ENCODE measurements around the gene ICA1L. TPM values are rescaled to one million over a fixed set of nuclear protein-coding genes. Genes with fewer than 3 reads are reported as not detected.

Gene ICA1L
- total RNA-seq, 1 experiment from 2014 or later = 6.4 TPM

GRCh38 chr2:202758128-202758527 is 113.4 kb downstream of the ICA1L start:
- CTCF ChIA-PET = no interaction called here
- POLR2A ChIA-PET = no interaction called here
- H3K27me3 ChIP-seq (ENCODE audit: control insufficient read depth, insufficient read depth, low read length) = no peaks in the 10 kb centered on the region
- TF ChIP-seq REST (IDR thresholded peaks at IDR 0.05; ENCODE audit: insufficient read depth in 1 of 2, low read depth in 2 of 2, low read length in 1 of 2) (no peak), CTCF (IDR thresholded peaks at IDR 0.05) (no peak), POLR2AphosphoS5 (IDR thresholded peaks at IDR 0.05; ENCODE audit: low read depth, low read length) (no peak), SIN3A (IDR thresholded peaks at IDR 0.05; ENCODE audit: borderline replicate concordance, insufficient read depth, low read depth, low read length) (no peak), TCF7L2 (IDR thresholded peaks at IDR 0.05; ENCODE audit: low read depth, low read length) (no peak)
- BruUV-seq (replicated peaks) = no TSS peak
- ATAC-seq = no peak
- in situ Hi-C loops (cut with HindIII; ENCODE audit: low pct_unique_long_range_greater_than_20kb, low sequenced_read_pairs) (no loop called here), intact Hi-C loops (cut with micrococcal nuclease; ENCODE audit: unreplicated experiment) (no loop called here)
- DNase-seq (ENCODE audit: low read depth, low spot score) = no peak
- H3K4me1 ChIP-seq (ENCODE audit: control insufficient read depth, insufficient read depth, low read length) = no peaks in the 10 kb centered on the region
- no peaks in the 10 kb centered on the region for H3K36me3 ChIP-seq (ENCODE audit: control insufficient read depth, insufficient read depth, low read length)
- H3K4me3 ChIP-seq (ENCODE audit: low read depth in 2 of 2, low read length in 2 of 2) = no peak overlapping the region
- H3K9me3 ChIP-seq (ENCODE audit: control insufficient read depth, insufficient read depth, low read depth, low read length) = no peaks in the 10 kb centered on the region
- no peak overlapping the region for H3K27ac ChIP-seq (ENCODE audit: low read length)

- no peak for DNase-seq (ENCODE audit: low read depth, low spot score)
- in situ Hi-C loops (cut with HindIII; ENCODE audit: low pct_unique_long_range_greater_than_20kb, low sequenced_read_pairs) (no loop called here), intact Hi-C loops (cut with micrococcal nuclease; ENCODE audit: unreplicated experiment) (no loop called here)
- CTCF ChIA-PET = no interaction called here
- ATAC-seq = no peak
- H3K27ac ChIP-seq (ENCODE audit: low read length) = no peak overlapping the region
- no peaks in the 10 kb centered on the region for H3K4me1 ChIP-seq (ENCODE audit: control insufficient read depth, insufficient read depth, low read length)
- H3K27me3 ChIP-seq (ENCODE audit: control insufficient read depth, insufficient read depth, low read length) = no peaks in the 10 kb centered on the region
- TF ChIP-seq POLR2AphosphoS5 (IDR thresholded peaks at IDR 0.05; ENCODE audit: low read depth, low read length) = no peak
- POLR2A ChIA-PET = no interaction called here
- no peak overlapping the region for H3K4me3 ChIP-seq (ENCODE audit: low read depth in 2 of 2, low read length in 2 of 2)
- no peaks in the 10 kb centered on the region for H3K36me3 ChIP-seq (ENCODE audit: control insufficient read depth, insufficient read depth, low read length)
- BruUV-seq (replicated peaks) = no TSS peak
- H3K9me3 ChIP-seq (ENCODE audit: control insufficient read depth, insufficient read depth, low read depth, low read length) = no peaks in the 10 kb centered on the region
These were observed 114.2 kb downstream of the ICA1L start for GRCh38 chr2:202757339-202757738.

- BruUV-seq (replicated peaks) = no TSS peak
- ATAC-seq (no peak), DNase-seq (ENCODE audit: low read depth, low spot score) (no peak)
- ChIA-PET CTCF (no interaction called here), POLR2A (no interaction called here)
- H3K4me1 ChIP-seq (ENCODE audit: control insufficient read depth, insufficient read depth, low read length) = no peaks in the 10 kb centered on the region
- intact Hi-C loops (cut with micrococcal nuclease; ENCODE audit: unreplicated experiment) = no loop called here
- no peak overlapping the region for H3K4me3 ChIP-seq (ENCODE audit: low read depth in 2 of 2, low read length in 2 of 2)
- no peaks in the 10 kb centered on the region for H3K36me3 ChIP-seq (ENCODE audit: control insufficient read depth, insufficient read depth, low read length)
- in situ Hi-C loops (cut with HindIII; ENCODE audit: low pct_unique_long_range_greater_than_20kb, low sequenced_read_pairs) = no loop called here
- H3K27me3 ChIP-seq (ENCODE audit: control insufficient read depth, insufficient read depth, low read length) = no peaks in the 10 kb centered on the region
- no peak overlapping the region for H3K27ac ChIP-seq (ENCODE audit: low read length)
- no peak for TF ChIP-seq REST (IDR thresholded peaks at IDR 0.05; ENCODE audit: insufficient read depth in 1 of 2, low read depth in 2 of 2, low read length in 1 of 2)
- TF ChIP-seq POLR2AphosphoS5 (IDR thresholded peaks at IDR 0.05; ENCODE audit: low read depth, low read length) = no peak
- TF ChIP-seq SIN3A (IDR thresholded peaks at IDR 0.05; ENCODE audit: borderline replicate concordance, insufficient read depth, low read depth, low read length) = no peak
- TF ChIP-seq TCF7L2 (IDR thresholded peaks at IDR 0.05; ENCODE audit: low read depth, low read length) = no peak
- no peak for TF ChIP-seq CTCF (IDR thresholded peaks at IDR 0.05)
- no peaks in the 10 kb centered on the region for H3K9me3 ChIP-seq (ENCODE audit: control insufficient read depth, insufficient read depth, low read depth, low read length)
These were observed 115.0 kb downstream of the ICA1L start for GRCh38 chr2:202756598-202756997.

Measured in Panc1 (cell line).